GM04504 (cell line): ENCODE data around the gene LYG1.

Source experiments
- DNase-seq: peaks from one replicate; pipeline ENCODE4 v3.0.0-alpha.2; 2012; ENCODE audit warnings: low read depth

The LYG1 gene

GRCh38 chr2:99275882-99276281, 25.1 kb downstream of the LYG1 start:
- no peak for DNase-seq

- DNase-seq: no peak
These were observed 39.8 kb downstream of the LYG1 start for GRCh38 chr2:99261242-99261641.

DNA sequence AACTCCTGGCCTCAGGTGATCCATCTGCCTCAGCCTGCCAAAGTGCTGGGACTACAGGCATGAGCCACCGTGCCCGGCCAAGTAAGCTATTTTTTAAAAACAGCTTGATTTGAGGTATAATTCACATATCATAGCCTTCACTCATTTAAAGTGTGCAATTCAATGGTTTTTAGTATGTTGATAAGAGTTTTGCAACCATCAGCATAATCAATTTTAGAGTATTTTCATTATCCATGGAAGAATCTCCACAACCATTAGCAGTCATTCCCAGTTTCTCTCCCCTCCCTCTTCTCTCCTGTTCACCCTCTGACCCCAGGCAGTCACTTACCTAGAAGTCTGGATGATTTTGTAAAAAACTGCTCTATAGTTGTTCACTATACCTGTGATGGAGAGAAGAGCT, 40.8 kb downstream of the LYG1 start:
- no peak for DNase-seq

DNA sequence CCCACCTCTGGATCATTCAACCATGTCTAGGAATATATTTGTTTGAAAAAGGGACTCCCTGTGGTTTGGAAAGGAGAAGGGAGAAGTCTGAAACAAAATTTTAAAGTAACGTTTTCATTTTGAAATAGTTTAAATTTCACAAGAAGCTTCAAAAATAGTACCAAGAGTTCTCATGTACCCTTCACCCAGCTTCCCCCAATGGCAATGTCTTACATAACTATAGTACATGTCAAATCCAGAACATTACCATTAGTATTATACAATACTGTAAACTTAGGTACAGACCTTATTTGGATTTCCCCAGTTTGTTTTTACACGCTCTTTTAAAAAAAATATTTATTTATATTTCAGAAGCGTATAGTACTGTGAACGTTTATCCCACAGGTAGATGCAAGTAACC, 41.5 kb downstream of the LYG1 start:
- DNase-seq: no peak

- DNase-seq: no peak
These were observed 44.3 kb downstream of the LYG1 start for GRCh38 chr2:99256677-99257076.

DNA sequence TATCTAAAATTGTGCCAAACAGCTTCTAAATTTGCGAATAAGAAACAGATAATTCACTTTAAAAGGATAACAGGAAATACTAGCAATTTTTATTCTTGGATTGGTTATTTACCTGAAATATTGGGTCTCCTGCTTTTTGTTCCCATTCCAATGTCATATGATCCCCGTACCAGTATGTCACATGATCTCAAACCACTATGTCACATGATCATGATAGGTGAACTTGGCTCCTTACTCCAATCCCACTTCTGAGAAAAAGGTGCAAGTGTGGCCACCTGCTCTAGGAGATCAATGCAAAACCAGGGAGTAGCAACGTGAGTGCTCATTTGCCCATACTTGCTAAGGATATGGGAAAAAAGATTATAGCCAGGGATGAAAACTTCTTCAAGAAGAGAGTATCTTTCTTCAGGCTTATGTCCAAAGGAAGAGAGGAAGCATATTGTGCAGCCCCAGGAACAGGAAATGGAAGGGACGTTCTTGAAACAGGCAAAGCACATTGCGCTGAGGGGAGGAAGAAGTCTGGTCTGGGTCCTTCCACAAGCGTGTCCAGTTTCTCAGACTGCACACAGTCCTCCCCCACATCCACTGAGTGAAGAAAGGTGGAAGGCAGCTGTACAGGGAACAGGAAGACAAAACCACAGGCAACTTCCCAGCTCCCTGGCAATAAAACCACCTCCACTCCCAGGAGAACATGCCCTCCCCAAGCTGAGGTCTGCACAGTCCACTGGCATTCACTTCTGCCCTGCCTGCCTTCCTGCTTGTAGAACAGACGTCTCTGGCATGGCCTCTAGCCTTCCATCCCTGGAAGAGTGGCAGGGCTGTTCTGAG, 45.3 kb downstream of the LYG1 start, which contains the start of gene LYG2:
Gene LYG2, minus strand, starts transcription at position 176 of the 828 bp plus-strand sequence. CDS start 1,406 bp downstream, outside the sequence.
- DNase-seq: no peak

DNA sequence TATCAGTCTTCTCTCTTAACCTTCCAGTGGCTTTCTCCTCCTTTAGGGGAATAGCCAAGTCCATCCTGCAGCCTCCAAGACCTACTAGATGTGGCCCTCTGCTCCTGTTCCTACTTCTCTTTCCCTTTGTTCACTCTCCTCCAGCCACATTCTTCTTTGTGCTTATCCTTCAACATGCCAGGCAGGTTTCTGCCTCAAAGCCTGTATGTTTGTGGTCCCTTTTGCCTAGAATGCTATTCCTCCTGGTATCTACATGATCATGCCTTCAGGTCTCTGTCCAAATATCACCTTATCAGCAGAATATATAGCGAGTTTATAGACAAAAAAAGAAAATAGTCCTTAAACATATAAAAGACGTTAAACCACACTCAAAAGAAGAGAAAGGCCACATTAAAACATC, 51.0 kb downstream of the LYG1 start:
- DNase-seq: no peak

DNA sequence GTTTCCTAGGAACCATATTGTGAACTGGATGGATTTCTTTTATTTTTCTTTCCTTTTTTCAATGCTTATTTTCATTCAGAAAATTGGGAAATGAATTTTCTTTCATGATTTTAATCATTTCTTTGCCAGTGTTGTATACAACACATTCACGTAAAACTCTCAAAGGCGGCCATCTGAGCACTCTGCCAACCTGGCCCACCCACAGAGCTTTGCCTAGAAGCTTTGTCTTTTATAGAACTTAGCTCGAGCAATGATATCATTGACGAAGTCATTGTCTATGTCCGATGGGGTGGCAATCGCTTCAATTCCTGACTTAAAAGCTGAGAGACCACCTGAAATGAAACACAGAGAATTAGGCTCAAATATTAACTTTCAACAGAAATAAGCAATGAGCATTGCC, 58.8 kb downstream of the LYG1 start:
- no peak for DNase-seq

DNA sequence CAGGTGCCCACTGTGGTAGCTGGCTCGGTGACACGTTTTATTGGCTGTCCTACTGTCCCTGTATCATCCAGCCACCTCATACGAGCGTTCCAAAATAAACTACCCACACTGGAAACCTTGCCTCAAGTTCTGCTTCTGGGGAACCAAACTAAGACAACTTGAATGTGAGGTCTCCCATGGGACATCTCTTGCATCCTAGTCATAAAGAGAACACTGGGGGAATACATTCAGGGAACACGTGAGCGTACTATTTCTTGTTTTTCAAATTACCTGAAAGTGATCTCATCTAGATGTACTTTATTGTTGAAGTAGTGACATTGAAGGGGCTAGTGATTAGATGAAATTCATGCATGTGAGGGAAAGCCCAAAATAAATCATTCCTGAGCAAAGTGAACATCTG, 60.6 kb downstream of the LYG1 start:
- no peak for DNase-seq

DNA sequence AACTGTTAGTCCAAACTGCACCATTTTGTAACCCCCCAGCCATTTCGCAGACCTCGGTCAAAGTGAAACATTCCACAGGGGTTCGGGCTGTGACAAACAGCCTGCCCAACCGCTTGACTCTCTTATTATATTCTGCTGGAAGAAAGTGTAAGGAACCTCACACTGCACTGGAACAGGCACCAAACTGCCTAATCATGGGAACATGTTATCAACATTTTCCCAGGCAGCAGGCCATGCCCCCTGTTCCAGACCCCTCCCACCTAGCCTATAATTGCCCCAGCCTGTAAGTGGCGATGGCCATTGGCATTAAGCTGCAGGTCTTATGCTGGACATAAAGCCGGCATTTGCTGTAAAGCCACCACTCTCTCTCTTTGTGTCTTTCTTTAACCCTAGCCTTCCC, 62.4 kb downstream of the LYG1 start:
- no peak for DNase-seq
